GM18909 (cell line): ENCODE measurements around the gene GREB1.

Source experiments
- ATAC-seq: cut with Tn5 transposase; IDR thresholded peaks from one replicate; pipeline ENCODE4 v1.9.1; 2021; ENCODE audit warnings: mild to moderate bottlenecking; ENCODE audit not compliant: unreplicated experiment, poor library complexity

GREB1 gene, protein sequence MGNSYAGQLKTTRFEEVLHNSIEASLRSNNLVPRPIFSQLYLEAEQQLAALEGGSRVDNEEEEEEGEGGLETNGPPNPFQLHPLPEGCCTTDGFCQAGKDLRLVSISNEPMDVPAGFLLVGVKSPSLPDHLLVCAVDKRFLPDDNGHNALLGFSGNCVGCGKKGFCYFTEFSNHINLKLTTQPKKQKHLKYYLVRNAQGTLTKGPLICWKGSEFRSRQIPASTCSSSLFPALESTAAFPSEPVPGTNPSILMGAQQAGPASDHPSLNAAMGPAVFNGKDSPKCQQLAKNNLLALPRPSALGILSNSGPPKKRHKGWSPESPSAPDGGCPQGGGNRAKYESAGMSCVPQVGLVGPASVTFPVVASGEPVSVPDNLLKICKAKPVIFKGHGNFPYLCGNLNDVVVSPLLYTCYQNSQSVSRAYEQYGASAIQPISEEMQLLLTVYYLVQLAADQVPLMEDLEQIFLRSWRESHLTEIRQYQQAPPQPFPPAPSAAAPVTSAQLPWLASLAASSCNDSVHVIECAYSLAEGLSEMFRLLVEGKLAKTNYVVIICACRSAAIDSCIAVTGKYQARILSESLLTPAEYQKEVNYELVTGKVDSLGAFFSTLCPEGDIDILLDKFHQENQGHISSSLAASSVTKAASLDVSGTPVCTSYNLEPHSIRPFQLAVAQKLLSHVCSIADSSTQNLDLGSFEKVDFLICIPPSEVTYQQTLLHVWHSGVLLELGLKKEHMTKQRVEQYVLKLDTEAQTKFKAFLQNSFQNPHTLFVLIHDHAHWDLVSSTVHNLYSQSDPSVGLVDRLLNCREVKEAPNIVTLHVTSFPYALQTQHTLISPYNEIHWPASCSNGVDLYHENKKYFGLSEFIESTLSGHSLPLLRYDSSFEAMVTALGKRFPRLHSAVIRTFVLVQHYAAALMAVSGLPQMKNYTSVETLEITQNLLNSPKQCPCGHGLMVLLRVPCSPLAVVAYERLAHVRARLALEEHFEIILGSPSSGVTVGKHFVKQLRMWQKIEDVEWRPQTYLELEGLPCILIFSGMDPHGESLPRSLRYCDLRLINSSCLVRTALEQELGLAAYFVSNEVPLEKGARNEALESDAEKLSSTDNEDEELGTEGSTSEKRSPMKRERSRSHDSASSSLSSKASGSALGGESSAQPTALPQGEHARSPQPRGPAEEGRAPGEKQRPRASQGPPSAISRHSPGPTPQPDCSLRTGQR (N-terminal part only)

DNA sequence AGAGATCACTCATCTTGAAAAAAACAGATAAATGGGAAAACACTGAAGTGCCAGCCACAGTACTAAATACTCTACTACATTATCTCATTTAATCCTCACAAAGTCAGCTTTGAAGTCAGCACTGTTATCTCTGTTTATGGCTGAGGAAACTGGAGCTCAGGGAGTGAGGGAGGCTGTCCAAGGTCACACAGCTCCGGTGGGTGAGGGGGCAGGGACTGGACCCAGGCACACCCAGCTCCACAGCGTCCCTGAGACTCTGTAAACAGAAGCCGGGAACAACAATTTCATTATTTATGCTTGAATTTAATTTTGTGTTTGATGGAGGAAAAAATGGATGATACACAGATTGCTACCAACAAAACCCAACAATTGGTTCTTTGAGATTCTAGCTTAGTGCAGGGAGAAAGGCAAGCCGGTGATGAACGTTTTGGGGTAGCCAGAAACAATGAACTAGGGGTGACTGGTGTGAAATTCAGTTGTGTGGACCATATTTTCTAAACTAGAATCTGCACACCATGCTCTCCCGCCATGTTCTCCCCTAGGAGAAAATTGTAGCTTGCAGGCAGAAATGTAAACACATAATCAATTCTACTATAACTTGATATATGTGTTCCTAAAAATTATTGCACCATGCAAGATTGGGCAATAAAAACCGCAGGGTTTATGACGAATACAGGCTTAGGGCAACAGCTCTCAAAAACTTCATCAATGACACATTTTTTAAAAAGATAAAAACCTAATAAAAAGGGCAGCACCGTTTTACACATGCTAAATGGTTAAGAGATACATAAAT is at the start of gene GREB1:
Gene GREB1, plus strand, starts transcription at position 768 of the 793 bp plus-strand sequence. CDS start 22,570 bp downstream, outside the sequence.
- no peak for ATAC-seq

- no peak for ATAC-seq
Measured at GRCh38 chr2:11488809-11489208, 45.0 kb upstream of the GREB1 start.

GRCh38 chr2:11490194-11490593 is 43.7 kb upstream of the GREB1 start:
- no peak for ATAC-seq

DNA sequence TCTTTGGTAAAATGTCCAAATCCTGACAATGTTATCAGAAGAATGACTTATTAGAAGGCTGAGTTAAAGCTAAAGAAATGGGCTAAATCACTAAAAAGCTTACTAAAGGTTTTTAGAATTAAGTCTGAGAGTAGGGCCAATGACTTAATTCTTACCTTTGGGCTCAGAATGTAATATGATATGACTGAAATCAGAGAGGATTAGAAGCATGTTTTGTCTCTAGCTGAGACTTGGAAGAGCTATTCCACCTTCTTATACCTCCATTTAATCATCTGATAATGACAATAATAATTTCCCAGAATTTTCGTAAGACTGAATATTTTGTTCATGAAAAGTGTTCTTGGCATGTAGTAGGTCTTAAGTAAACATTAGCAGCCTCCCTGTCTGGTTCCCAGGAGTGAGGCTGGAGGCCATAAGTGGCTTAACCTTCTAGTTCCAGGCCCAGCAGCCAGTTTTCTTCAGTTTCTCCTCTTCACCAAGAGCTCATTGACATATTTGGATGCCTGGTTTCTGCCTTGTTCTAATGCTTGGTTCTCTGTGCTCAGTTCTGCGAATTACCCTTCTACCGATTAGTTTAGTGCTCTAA is 42.4 kb upstream of the GREB1 start:
- ATAC-seq, result no peak

DNA sequence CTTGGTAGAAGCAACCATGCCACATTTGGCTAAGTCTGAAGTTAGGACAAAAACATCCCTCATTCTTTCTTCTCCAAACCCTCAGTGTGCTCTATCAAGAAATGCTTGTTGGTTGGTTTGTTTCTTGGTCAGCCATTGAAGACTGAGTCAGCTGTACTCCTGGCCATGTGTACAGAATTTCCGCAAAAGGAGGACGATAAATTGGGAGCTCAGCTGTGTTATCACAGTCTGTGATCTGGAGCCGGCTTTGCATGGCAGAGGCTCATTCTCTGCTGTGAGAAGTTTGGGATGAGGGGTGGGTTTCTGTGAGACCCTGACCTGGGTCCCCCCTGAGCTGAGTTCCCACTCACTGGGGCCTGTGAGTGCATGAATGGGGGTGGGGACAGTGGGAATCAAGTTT is 41.6 kb upstream of the GREB1 start:
- no peak for ATAC-seq

GRCh38 chr2:11492720-11493119 is 41.1 kb upstream of the GREB1 start:
- ATAC-seq, result no peak

DNA sequence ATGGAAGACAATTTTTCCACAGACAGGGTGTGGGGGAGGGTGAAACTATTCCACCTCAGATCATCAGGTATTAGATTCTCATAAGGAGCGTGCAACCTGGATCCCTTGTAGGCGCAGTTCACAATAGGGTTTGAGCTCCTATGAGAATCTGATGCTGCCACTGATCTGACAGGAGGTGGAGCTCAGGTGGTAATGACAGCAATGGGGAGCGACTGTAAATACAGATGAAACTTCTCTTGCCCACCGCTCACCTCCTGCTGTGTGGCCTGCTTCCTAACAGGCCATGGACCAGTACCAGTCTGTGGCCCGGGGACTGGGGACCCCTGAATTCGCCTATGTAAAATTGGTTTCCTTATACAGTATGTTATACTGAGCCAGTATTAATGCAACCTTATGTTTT is 40.6 kb upstream of the GREB1 start:
- ATAC-seq, result no peak

GRCh38 chr2:11494310-11494709 is 39.5 kb upstream of the GREB1 start:
- ATAC-seq, result no peak

DNA sequence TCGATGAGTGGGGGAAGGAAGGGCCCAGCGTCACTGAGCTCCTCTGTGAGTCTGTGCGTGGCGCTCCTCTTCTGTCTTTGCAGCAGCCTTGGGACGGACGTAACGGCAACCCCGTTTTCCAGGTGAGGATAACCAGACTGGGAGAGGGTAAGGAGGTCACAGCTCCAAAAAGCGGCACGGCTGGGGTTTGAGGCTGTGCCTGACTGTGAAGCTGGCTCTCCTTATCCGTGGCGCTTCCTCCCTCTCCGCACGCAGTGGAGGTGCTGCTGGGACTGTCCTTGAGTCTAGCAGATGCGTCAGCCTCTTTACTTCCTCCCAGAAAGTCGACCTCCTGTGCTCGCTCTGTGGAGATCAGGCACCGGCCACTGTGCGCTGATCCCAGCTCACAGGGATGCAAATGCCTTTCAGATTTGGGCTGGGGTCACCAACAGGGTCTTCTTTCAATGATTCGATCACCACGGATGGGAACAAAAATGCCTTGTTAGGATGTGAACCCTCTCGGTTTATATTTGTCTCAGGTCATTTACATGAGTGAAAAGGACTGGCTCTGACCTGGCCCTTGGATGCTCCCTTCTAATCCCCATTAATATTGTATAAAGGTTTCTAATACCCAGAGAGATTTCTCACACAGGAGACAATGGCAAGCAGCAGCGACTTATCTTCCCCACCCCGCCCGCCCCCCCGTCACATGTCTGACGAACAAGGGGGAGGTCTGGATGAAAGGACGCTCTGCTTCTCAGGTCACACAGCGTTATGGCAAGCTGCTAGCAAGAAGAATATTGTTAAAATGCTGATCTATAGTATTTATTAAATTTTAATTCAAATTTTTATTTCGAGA is 37.8 kb upstream of the GREB1 start:
- no peak for ATAC-seq

GRCh38 chr2:11498543-11499034 is 35.3 kb upstream of the GREB1 start:
- peak; percentile 88 for ATAC-seq

GRCh38 chr2:11499081-11499743 is 34.6 kb upstream of the GREB1 start:
- no peak for ATAC-seq

- no peak for ATAC-seq
Measured at GRCh38 chr2:11500702-11501303, 33.0 kb upstream of the GREB1 start.

DNA sequence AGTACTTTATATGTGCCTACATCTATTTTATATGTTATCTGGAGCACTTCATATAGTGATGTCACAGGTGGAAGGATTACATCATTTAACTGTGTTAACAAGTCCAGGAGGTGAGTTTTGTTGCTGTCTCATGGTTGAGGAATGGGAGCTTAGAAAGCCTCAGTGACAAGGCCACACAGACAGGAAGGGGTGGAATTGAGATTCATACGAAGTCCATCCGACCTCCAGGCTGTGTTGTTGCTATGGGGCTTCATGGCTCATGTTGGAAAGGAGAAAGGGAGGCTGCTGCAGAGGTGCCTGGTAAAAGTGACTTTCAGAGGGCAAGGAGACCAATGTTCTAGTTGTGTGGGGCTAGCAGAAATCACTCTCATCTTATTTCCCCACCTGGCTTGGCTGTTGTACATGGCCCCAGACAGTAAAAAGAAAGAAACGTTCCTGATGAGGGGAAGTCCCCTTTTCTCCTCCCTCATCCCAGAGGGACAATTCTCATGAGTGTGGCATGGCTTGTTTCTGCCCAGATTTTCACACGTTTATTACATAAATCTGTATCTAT is 31.0 kb upstream of the GREB1 start:
- ATAC-seq, result no peak

DNA sequence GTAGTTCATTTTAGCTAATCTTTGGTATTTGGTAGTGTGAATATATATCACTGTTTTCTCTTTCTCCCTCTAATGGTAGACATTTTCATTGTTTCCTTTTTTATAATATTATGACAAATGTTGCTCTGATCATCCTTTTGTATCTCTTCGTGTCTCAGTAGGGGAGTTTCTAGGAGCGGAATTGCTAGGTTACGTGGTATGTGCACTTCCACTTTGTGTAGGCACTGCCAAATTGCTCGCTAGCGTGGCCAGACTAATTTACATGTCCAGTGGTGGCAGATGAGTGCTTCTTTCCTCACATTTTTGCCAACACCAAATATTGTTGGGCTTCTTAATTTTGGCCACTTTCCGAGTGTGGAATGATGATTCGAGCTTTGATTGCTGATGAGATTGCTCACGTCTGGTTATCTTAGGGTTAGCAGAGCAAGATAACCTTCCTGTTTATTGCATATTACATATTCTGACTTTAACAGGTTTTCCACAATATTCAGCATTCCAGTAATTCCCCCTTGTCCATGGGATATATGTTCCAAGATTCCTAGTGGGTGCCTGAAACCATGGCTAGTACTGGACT is 30.4 kb upstream of the GREB1 start:
- ATAC-seq, result no peak

DNA sequence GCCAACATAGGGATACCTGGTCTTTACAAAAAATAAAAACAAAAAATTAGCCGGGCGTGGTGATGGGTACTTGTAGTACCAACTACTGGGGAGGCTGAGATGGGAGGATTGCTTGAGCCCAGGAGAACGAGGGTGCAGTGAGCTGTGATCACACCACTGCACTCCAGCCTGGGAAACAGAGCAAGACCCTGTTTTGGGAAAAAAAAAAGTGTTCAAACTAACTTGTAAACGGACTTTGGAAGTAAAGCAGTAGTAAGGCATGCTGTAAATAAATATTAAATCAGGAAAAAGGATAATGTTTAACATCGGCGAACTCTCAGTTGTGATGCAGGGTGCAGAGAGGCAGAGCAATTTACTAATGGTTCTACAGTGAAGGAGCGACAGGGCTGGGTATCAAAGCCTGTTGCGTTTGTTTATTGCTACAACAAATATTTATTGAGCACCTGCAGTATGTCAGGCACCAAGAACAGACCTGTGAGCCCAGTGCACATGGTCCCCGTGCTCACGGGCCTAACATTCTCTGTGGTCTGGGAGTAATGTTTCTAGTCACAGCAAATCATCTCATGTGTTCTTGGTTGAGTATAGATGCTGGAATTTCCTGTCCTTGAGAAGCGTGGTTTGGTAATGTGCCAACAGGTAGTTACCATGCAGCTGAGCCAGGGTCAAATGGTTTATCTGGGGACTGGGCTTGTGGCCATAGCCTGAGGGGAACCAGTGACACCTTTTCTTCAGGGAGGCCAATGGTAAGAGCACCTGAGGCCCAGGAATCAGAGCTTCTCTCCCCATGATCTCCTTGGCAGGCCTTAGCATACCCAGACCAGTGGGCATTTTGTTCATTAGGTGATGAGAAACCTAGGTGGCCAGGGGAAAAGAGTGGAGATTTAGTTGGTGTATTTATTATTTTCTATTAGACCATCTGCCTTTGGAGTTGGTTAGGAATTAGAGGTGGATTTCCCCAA is 27.9 kb upstream of the GREB1 start:
- ATAC-seq, result no peak

- ATAC-seq, result no peak
Measured at GRCh38 chr2:11506611-11506969, 27.3 kb upstream of the GREB1 start.
